Measurements from ENCODE around the gene BIRC3.

DNA sequence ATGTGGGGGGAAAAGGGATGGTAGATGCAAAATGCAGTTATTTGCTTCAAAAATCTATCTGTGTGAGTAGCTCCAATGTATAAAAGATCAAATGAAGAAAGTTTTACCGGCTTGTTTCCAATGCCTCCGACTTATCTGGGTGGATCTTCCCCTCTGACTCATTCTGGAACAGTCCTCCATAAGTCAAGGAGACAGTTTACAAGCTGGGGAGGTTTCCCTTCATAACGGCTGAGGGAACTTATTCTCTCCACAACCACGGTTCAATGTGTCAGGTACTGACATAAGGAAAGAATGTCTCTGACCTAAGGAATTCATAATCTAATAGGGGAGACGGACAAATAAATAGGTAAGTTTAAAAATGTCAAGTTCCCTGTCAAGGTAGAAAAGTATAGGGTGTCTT lies 49.7 kb upstream of the BIRC3 start:
- TF ChIP-seq CEBPB (IDR thresholded peaks at IDR 0.05; ENCODE audit: low read depth, low read length) (no peak), SIN3A (conservative IDR thresholded peaks at IDR 0.05 in 1 of 2, IDR thresholded peaks at IDR 0.05 in 1 of 2; ENCODE audit: low read depth in 1 of 2, low read length in 2 of 2) (no peak), HDAC6 (IDR thresholded peaks at IDR 0.05; ENCODE audit: low read depth, low read length) (no peak), TCF12 (IDR thresholded peaks at IDR 0.05; ENCODE audit: low read depth, low read length) (no peak), RNF2 (IDR thresholded peaks at IDR 0.05; ENCODE audit: borderline replicate concordance, low read depth, low read length, missing control alignments, poor library complexity, severe bottlenecking) (no peak), PHF8 (conservative IDR thresholded peaks at IDR 0.05; ENCODE audit: low read depth, low read length) (no peak), POU5F1 (IDR thresholded peaks at IDR 0.05; ENCODE audit: low read depth, low read length) (no peak), TAF1 (IDR thresholded peaks at IDR 0.05; ENCODE audit: low read depth, low read length) (no peak), MAFK (IDR thresholded peaks at IDR 0.05; ENCODE audit: low read depth, low read length) (no peak), EZH2 (IDR thresholded peaks at IDR 0.05; ENCODE audit: low read depth, low read length, severe bottlenecking) (no peak), POLR2A (IDR thresholded peaks at IDR 0.05; ENCODE audit: control extremely low read depth in 1 of 2, low read depth in 2 of 2, low read length in 2 of 2) (no peak)
- TF ChIP-seq, protein P1, sequence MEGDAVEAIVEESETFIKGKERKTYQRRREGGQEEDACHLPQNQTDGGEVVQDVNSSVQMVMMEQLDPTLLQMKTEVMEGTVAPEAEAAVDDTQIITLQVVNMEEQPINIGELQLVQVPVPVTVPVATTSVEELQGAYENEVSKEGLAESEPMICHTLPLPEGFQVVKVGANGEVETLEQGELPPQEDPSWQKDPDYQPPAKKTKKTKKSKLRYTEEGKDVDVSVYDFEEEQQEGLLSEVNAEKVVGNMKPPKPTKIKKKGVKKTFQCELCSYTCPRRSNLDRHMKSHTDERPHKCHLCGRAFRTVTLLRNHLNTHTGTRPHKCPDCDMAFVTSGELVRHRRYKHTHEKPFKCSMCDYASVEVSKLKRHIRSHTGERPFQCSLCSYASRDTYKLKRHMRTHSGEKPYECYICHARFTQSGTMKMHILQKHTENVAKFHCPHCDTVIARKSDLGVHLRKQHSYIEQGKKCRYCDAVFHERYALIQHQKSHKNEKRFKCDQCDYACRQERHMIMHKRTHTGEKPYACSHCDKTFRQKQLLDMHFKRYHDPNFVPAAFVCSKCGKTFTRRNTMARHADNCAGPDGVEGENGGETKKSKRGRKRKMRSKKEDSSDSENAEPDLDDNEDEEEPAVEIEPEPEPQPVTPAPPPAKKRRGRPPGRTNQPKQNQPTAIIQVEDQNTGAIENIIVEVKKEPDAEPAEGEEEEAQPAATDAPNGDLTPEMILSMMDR (IDR thresholded peaks at IDR 0.05; ENCODE audit: control extremely low read depth in 1 of 3, insufficient read depth in 1 of 3, low read depth in 1 of 3, low read length in 3 of 3), result no peak
- TF ChIP-seq, protein P2, sequence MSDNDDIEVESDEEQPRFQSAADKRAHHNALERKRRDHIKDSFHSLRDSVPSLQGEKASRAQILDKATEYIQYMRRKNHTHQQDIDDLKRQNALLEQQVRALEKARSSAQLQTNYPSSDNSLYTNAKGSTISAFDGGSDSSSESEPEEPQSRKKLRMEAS (IDR thresholded peaks at IDR 0.05), result no peak
